Mesothelial cell of epicardium (in vitro differentiated cells): Measurements from ENCODE around the gene RNPEPL1. TPM values are rescaled to one million over a fixed set of nuclear protein-coding genes. Genes with fewer than 3 reads are reported as not detected.

Experiments used
- DNase-seq, 2 experiments: peaks; one replicate each; pipeline ENCODE4 v3.0.0; 2021; ENCODE audit warnings: low spot score in 2 of 2; ENCODE audit not compliant: unreplicated experiment in 2 of 2
- H3K27ac Mint-ChIP-seq: 2 replicates; pipeline ENCODE4 v1.8.0; 2021; ENCODE audit warnings: mixed read lengths
- H3K27me3 Mint-ChIP-seq: 2 replicates; pipeline ENCODE4 v1.8.0; 2021; ENCODE audit warnings: low read depth, mixed read lengths
- H3K36me3 Mint-ChIP-seq: 2 replicates; pipeline ENCODE4 v1.8.0; 2021; ENCODE audit warnings: mixed read lengths
- H3K4me1 Mint-ChIP-seq: 2 replicates; pipeline ENCODE4 v1.8.0; 2021; ENCODE audit warnings: mixed read lengths
- H3K4me3 Mint-ChIP-seq: 2 replicates; pipeline ENCODE4 v1.8.0; 2021; ENCODE audit warnings: mild to moderate bottlenecking, moderate library complexity, mixed read lengths
- H3K9me3 Mint-ChIP-seq: 2 replicates; pipeline ENCODE4 v1.8.0; 2021; ENCODE audit warnings: mixed read lengths
- total RNA-seq: library from RNA; stranded (reverse); gene quantifications from 3 replicates; pipeline ENCODE4 v1.2.1, GENCODE V29; 2021
- TF ChIP-seq, protein P1 (sequence below): fragments of 200-600 bp; sonication (generic); IDR thresholded peaks from one replicate; pipeline ENCODE4 v1.5.0; 2021; ENCODE audit warnings: antibody characterized with exemption; ENCODE audit not compliant: unreplicated experiment

The RNPEPL1 gene
- total RNA-seq, 1 donor from 2014 or later = 28.3 TPM

DNA sequence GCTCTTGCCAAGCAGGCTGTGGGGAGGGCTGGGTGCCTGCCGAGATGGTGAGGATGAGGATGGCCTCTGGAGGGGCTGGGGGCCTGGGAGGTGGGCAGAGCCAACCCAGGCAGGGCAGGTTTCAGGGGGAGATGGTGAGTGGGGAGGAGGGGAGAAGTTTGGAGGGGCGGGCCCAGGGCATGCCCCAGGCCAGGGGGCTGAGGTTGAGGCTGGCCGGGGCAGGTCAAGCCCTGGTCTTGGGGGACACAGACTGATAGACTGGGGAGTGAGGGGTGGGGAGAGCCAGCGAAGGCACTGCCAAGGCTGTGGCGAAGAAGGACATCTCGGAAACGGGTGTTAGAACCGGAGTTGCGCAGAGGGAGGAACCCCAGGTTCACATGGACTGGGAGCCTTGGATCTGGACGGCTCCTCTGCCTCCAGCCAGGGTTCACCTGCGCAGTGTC, 30.9 kb downstream of the RNPEPL1 start:
- H3K4me3 Mint-ChIP-seq = no peak overlapping the region

DNA sequence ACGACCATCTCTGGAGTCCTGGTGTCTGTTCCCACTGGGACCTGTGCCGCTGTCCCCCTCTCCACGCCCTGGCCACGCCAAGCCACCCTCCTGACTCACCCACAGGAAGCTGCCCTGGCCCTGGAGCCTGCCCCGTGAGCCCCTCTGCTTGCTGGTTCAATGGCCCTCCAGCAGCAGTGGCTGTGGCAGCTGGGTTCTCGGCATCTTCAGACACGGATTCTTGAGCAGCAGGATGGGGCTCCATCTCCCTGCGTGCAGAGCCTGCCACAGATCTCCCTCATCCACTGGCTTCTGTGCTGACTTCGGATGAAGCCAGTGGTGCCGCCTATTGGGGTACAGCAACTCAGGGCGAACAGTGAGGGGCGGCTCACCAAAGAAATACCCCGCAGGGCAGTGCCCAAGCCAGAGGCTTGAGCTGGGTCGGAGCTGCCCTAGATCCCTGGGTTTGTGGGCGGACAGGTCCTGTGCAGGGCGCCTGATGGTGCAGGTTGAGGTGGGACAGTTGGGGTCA, 32.2 kb downstream of the RNPEPL1 start:
- peak in 1 of 2 experiments; percentile 11 for DNase-seq
- Mint-ChIP-seq H3K36me3 (no peaks in the 10 kb centered on the region), H3K27ac (no peak overlapping the region), H3K4me3 (no peak overlapping the region), H3K27me3 (no peaks in the 10 kb centered on the region), H3K4me1 (peaks cover 5% of the 10 kb centered on the region), H3K9me3 (no peaks in the 10 kb centered on the region)
- TF ChIP-seq, protein P1, sequence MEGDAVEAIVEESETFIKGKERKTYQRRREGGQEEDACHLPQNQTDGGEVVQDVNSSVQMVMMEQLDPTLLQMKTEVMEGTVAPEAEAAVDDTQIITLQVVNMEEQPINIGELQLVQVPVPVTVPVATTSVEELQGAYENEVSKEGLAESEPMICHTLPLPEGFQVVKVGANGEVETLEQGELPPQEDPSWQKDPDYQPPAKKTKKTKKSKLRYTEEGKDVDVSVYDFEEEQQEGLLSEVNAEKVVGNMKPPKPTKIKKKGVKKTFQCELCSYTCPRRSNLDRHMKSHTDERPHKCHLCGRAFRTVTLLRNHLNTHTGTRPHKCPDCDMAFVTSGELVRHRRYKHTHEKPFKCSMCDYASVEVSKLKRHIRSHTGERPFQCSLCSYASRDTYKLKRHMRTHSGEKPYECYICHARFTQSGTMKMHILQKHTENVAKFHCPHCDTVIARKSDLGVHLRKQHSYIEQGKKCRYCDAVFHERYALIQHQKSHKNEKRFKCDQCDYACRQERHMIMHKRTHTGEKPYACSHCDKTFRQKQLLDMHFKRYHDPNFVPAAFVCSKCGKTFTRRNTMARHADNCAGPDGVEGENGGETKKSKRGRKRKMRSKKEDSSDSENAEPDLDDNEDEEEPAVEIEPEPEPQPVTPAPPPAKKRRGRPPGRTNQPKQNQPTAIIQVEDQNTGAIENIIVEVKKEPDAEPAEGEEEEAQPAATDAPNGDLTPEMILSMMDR = no peak

More for the DNA sequence above, 30.9 kb downstream of the RNPEPL1 start:
- Mint-ChIP-seq H3K36me3 (no peaks in the 10 kb centered on the region), H3K27me3 (no peaks in the 10 kb centered on the region), H3K4me1 (no peaks in the 10 kb centered on the region), H3K9me3 (no peaks in the 10 kb centered on the region), H3K27ac (no peak overlapping the region)
- TF ChIP-seq, protein P1 = no peak
- DNase-seq = no peak

DNA sequence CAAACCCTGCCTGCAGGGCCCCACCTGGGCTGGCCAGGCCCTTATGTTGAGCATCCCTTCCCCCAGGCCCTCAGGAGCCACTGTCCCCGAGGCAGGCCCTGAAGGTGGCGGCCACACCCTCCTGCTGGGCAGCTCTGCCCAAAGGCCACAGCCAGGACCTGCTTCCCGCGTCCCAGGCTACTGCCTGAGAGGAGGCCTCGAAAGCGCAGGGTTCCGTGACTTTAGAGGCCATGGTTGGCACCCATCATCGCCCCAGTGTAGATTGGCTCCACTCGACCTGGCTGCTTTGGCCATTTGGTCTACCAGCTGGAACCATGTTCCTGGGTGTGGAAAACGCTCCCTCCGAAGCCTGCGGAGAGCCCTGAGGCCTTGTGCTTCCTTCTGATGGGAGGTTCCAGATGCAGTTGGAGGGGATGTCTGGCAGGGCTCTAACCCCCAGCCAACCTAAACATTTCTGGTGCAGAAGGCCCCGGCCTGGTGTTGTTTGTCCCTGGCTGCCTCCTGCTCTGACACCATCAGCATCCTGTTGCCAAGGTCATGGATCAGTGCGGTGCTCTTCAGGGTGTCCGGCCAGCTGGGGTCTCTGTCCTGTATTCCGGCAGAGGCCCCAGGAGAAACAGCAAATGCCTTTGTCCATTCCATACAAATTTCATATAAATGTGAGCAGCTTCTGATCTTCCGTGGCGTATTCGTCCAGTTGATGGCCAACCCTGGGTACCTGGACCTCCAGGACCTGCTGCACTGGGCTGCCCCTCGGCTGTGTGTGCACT, 33.0 kb downstream of the RNPEPL1 start:
- TF ChIP-seq, protein P1 = no peak
- H3K27me3 Mint-ChIP-seq = no peaks in the 10 kb centered on the region
- H3K36me3 Mint-ChIP-seq = no peaks in the 10 kb centered on the region
- H3K27ac Mint-ChIP-seq = no peak overlapping the region
- peaks cover 5% of the 10 kb centered on the region for H3K4me1 Mint-ChIP-seq
- H3K4me3 Mint-ChIP-seq = no peak overlapping the region
- peak in 1 of 2 experiments; percentile 15 for DNase-seq
- H3K9me3 Mint-ChIP-seq = no peaks in the 10 kb centered on the region

DNA sequence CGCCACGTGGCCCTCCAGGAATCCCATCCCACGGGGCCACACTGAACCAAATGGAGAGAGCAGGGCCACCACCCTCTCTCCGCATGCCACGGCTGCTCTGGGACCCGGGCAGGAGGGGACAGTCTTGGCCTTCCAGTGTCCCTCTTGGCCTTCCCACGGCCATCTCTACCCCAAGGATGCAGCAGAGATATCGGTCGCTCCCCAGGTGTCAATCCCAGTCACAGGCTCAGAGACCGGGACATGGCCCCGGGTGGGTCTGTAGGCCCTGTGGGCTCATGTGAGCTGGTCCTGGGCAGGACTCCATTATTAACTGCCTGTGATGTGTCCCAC, 33.5 kb downstream of the RNPEPL1 start:
- Mint-ChIP-seq H3K27me3 (no peaks in the 10 kb centered on the region), H3K4me1 (peaks cover 5% of the 10 kb centered on the region), H3K4me3 (no peak overlapping the region), H3K27ac (no peak overlapping the region), H3K36me3 (no peaks in the 10 kb centered on the region), H3K9me3 (no peaks in the 10 kb centered on the region)
- TF ChIP-seq, protein P1 = no peak
- DNase-seq = peak in 1 of 2 experiments; percentile 13

DNA sequence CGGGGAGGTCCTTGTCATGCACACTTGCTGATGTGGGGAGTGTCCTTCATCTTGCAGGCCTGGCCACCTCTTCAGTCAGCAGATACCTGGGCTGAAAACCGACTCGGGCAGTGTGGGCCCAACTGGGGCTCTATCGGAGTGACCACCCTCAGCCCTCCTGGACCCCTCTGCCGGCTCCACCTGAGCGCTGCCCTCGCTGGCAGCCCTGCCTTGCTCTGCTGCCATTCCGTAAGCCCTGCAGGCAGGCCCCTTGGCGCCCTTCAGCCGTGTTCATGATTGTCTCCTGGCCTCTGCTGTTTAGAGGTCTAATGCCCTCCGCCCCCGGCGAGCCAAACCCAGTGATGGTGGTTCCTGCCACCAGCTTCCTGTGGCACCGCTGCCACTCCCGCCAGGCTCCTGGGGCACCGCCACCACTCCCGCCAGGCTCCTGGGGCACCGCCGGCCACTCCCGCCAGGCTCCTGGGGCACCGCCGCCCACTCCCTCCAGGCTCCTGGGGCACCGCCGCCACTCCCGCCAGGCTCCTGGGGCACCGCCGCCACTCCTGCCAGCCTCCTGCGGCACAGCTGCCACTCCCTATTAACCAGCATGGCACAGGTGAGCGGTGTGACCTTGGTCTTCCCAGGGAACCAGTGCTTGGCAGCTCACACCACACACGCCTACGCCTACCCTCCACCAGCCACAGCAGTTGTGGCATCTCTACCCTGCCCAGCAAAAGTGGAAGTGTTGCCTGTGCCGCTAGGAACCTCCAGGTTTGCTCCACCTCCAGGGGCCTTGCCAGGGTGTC, 34.2 kb downstream of the RNPEPL1 start:
- no peaks in the 10 kb centered on the region for H3K36me3 Mint-ChIP-seq
- peak in 1 of 2 experiments; percentile 14 for DNase-seq
- no peaks in the 10 kb centered on the region for H3K27me3 Mint-ChIP-seq
- no peak overlapping the region for H3K27ac Mint-ChIP-seq
- no peaks in the 10 kb centered on the region for H3K9me3 Mint-ChIP-seq
- H3K4me1 Mint-ChIP-seq = peaks cover 5% of the 10 kb centered on the region
- TF ChIP-seq, protein P1 = no peak
- no peak overlapping the region for H3K4me3 Mint-ChIP-seq
